Smooth muscle cell (in vitro differentiated cells): ENCODE results near the gene MTCH1. TPM values are rescaled to one million over a fixed set of nuclear protein-coding genes. Genes with fewer than 3 reads are reported as not detected.

Experiments used
- DNase-seq: peaks from one replicate; lab custom pipeline; 2025; ENCODE audit not compliant: unreplicated experiment; lab: John Stamatoyannopoulos, UW
- H2AFZ ChIP-seq: fragments of 200-600 bp; sonication (generic); 2 replicates; pipeline ENCODE4 v1.6.0; 2016; ENCODE audit warnings: antibody characterized with exemption, low read depth, mild to moderate bottlenecking
- H3F3A ChIP-seq: fragments of 200-600 bp; sonication (generic); 2 replicates; pipeline ENCODE4 v1.6.0; 2017; ENCODE audit warnings: antibody characterized with exemption, low read depth
- H3K27ac ChIP-seq: fragments of 200-600 bp; sonication (generic); 2 replicates; pipeline ENCODE4 v1.5.1; 2016; ENCODE audit warnings: low read depth, mild to moderate bottlenecking
- H3K27me3 ChIP-seq: fragments of 200-600 bp; sonication (generic); 2 replicates; pipeline ENCODE4 v1.6.1; 2016; ENCODE audit warnings: low read depth, mild to moderate bottlenecking
- H3K36me3 ChIP-seq: fragments of 200-600 bp; sonication (generic); 2 replicates; pipeline ENCODE4 v1.5.1; 2016; ENCODE audit warnings: low read depth
- H3K4me1 ChIP-seq: fragments of 200-600 bp; sonication (generic); 2 replicates; pipeline ENCODE4 v1.5.1; 2016; ENCODE audit warnings: low read depth
- H3K4me2 ChIP-seq: fragments of 200-600 bp; sonication (generic); 2 replicates; pipeline ENCODE4 v1.6.0; 2016; ENCODE audit warnings: mild to moderate bottlenecking
- H3K4me3 ChIP-seq: fragments of 200-600 bp; sonication (generic); 2 replicates; pipeline ENCODE4 v1.5.1; 2016; ENCODE audit warnings: mild to moderate bottlenecking
- H3K79me2 ChIP-seq: fragments of 200-600 bp; sonication (generic); 2 replicates; pipeline ENCODE4 v1.6.0; 2016; ENCODE audit warnings: low read depth, mild to moderate bottlenecking
- H3K9ac ChIP-seq: fragments of 200-600 bp; sonication (generic); 2 replicates; pipeline ENCODE4 v1.6.0; 2016; ENCODE audit warnings: low read depth
- H3K9me3 ChIP-seq: fragments of 200-600 bp; sonication (generic); replicated peaks from 2 replicates; pipeline ENCODE4 v1.5.1; 2016; ENCODE audit warnings: low read depth
- H4K20me1 ChIP-seq: fragments of 200-600 bp; sonication (generic); 2 replicates; pipeline ENCODE4 v1.6.0; 2016; ENCODE audit warnings: low read depth
- WGBS: methylation state at CpG from one replicate; pipeline ENCODE4 v1.1.7; 2016; ENCODE audit warnings: low lambda C conversion rate; 5-methylcytosine and 5-hydroxymethylcytosine counted together
- polyA plus RNA-seq: library from polyadenylated mRNA; unstranded; fragments of >200 nt; fragmentation: Nextera tagmentation; extraction: Ambion mirVana; gene quantifications from 2 replicates; pipeline ENCODE4 v1.2.1, GENCODE V29; 2016
- total RNA-seq: library from RNA; depleted of rRNA; stranded (reverse); fragments of >200 nt; gene quantifications from 2 replicates; pipeline ENCODE4 v1.2.3, GENCODE V29; 2014
- TF ChIP-seq, protein P1 (sequence below): fragments of 200-600 bp; sonication (generic); IDR thresholded peaks from 2 replicates; pipeline ENCODE4 v1.5.1; 2017; ENCODE audit warnings: borderline replicate concordance, mild to moderate bottlenecking, antibody characterized with exemption; ENCODE audit not compliant: insufficient read depth, poor library complexity, severe bottlenecking

The MTCH1 gene
- total and polyA plus RNA-seq, 2 experiments from 2014 or later: 200 to 517 TPM

DNA sequence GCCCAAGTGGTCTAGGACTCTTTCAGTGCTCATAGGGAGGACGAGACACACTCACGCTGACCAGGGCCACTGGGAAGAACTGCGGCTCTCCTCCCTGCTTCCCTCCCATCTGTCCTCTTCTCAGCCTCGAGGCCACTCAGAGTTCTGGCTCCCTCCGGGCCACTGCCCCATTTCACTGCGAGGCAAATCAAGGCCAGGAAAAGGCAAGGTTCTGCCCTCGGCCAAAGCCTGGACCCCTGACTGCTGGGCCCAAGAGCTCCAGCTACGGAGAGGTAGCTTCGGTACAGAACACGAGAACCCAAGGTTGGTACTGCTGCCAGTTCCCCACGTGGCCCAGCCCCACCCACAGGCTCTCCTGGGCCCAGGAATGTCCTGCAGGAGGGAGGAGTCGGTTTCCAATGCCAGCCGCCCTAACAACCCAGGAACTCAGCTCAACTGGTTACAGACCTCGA is 16.7 kb downstream of the MTCH1 start:
- Histone ChIP-seq H3F3A (peaks cover 14% of the 10 kb centered on the region), H4K20me1 (peaks cover 38% of the 10 kb centered on the region), H3K9me3 (no peaks in the 10 kb centered on the region), H2AFZ (no peak overlapping the region), H3K4me1 (no peaks in the 10 kb centered on the region), H3K4me2 (no peak overlapping the region), H3K4me3 (no peak overlapping the region), H3K79me2 (no peaks in the 10 kb centered on the region), H3K9ac (no peak overlapping the region), H3K27ac (no peak overlapping the region), H3K27me3 (no peaks in the 10 kb centered on the region), H3K36me3 (peaks cover 18% of the 10 kb centered on the region)
- no peak for DNase-seq
- TF ChIP-seq, protein P1, sequence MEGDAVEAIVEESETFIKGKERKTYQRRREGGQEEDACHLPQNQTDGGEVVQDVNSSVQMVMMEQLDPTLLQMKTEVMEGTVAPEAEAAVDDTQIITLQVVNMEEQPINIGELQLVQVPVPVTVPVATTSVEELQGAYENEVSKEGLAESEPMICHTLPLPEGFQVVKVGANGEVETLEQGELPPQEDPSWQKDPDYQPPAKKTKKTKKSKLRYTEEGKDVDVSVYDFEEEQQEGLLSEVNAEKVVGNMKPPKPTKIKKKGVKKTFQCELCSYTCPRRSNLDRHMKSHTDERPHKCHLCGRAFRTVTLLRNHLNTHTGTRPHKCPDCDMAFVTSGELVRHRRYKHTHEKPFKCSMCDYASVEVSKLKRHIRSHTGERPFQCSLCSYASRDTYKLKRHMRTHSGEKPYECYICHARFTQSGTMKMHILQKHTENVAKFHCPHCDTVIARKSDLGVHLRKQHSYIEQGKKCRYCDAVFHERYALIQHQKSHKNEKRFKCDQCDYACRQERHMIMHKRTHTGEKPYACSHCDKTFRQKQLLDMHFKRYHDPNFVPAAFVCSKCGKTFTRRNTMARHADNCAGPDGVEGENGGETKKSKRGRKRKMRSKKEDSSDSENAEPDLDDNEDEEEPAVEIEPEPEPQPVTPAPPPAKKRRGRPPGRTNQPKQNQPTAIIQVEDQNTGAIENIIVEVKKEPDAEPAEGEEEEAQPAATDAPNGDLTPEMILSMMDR: no peak
- 94% methylated on average over 14 of the region's 14 CpGs for WGBS

DNA sequence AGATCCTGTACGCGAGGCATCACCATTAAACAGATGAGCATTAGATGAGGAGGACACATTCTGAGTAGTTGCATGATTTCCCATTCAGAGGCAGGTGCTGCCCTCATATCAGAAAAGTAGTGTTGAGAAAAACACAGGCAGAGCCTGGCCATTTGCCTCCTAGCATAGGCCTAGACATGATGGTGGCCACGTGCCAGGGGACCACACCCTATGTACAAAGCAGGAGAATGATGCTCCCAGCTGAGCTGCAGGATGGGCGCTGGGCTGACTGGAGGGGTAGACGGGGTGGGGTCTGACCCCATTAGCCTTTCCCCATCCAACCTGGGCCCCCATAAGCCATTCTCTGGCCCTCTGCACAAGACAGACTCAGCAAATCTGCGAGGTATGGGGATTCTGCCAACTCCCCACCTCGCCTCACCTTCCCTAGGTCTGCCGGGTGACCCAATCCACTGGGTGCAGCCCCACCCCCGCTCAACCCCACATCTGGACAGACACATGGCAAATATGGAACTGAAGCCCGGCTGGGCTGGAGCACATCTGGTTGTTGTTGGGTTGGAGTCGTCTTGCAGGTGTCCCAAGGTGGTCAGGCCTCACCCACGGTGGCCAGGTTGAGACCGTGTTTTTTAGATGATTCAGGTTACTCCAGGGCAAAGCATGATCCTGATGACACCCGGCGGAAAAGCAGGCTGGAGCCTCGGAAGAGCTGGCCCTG is 17.6 kb downstream of the MTCH1 start:
- Histone ChIP-seq H3K27ac (no peak overlapping the region), H3K4me3 (no peak overlapping the region), H2AFZ (no peak overlapping the region), H3K27me3 (no peaks in the 10 kb centered on the region), H3K36me3 (peaks cover 15% of the 10 kb centered on the region), H3K9ac (no peak overlapping the region), H3K4me1 (no peaks in the 10 kb centered on the region), H3F3A (peaks cover 14% of the 10 kb centered on the region), H3K79me2 (no peaks in the 10 kb centered on the region), H3K9me3 (no peaks in the 10 kb centered on the region), H3K4me2 (no peak overlapping the region), H4K20me1 (peaks cover 30% of the 10 kb centered on the region)
- DNase-seq: no peak
- 96% methylated on average over 16 of the region's 16 CpGs for WGBS
- TF ChIP-seq, protein P1: no peak

GRCh38 chr6:36967757-36968156 is 18.2 kb downstream of the MTCH1 start:
- Histone ChIP-seq H3K4me1 (no peaks in the 10 kb centered on the region), H3K27ac (no peak overlapping the region), H3K79me2 (no peaks in the 10 kb centered on the region), H3K36me3 (peaks cover 11% of the 10 kb centered on the region), H3K4me2 (no peak overlapping the region), H3K9ac (no peak overlapping the region), H3K9me3 (no peaks in the 10 kb centered on the region), H3K4me3 (no peak overlapping the region), H4K20me1 (peaks cover 25% of the 10 kb centered on the region), H3F3A (peaks cover 14% of the 10 kb centered on the region), H3K27me3 (no peaks in the 10 kb centered on the region), H2AFZ (no peak overlapping the region)
- TF ChIP-seq, protein P1: no peak
- no peak for DNase-seq
- 91% methylated on average over 4 of the region's 4 CpGs for WGBS

GRCh38 chr6:36967301-36967700 is 18.7 kb downstream of the MTCH1 start:
- no peaks in the 10 kb centered on the region for H3K79me2 ChIP-seq
- H3K27ac ChIP-seq: no peak overlapping the region
- H3K36me3 ChIP-seq: peaks cover 11% of the 10 kb centered on the region
- H3K4me2 ChIP-seq: no peak overlapping the region
- peaks cover 14% of the 10 kb centered on the region for H3F3A ChIP-seq
- no peak for DNase-seq
- H2AFZ ChIP-seq: no peak overlapping the region
- no peaks in the 10 kb centered on the region for H3K4me1 ChIP-seq
- H3K9ac ChIP-seq: no peak overlapping the region
- no peak overlapping the region for H3K4me3 ChIP-seq
- no peaks in the 10 kb centered on the region for H3K9me3 ChIP-seq
- no peaks in the 10 kb centered on the region for H3K27me3 ChIP-seq
- TF ChIP-seq, protein P1: no peak
- WGBS: 95% methylated on average over 3 of the region's 3 CpGs
- H4K20me1 ChIP-seq: peaks cover 23% of the 10 kb centered on the region
